ENCODE measurements around the gene ARHGEF16.

Gene ARHGEF16

GRCh38 chr1:3436901-3437300 lies 17.6 kb upstream of the ARHGEF16 start:
- TF ChIP-seq YY1 (IDR thresholded peaks at IDR 0.05; ENCODE audit: low read depth) (no peak), EGR1 (IDR thresholded peaks at IDR 0.05) (no peak), CEBPB (IDR thresholded peaks at IDR 0.05) (no peak), RAD21 (IDR thresholded peaks at IDR 0.05; ENCODE audit: low read depth) (no peak), MAX (IDR thresholded peaks at IDR 0.05) (no peak), CREB1 (IDR thresholded peaks at IDR 0.05; ENCODE audit: low read depth) (no peak), REST (IDR thresholded peaks at IDR 0.05; ENCODE audit: low read depth) (no peak), NFIC (IDR thresholded peaks at IDR 0.05) (no peak), FOXM1 (IDR thresholded peaks at IDR 0.05; ENCODE audit: borderline replicate concordance, low read depth) (no peak), ZBTB7A (IDR thresholded peaks at IDR 0.05; ENCODE audit: low read depth) (no peak), USF1 (IDR thresholded peaks at IDR 0.05) (no peak), TAF1 (IDR thresholded peaks at IDR 0.05; ENCODE audit: low read depth) (no peak), TEAD4 (IDR thresholded peaks at IDR 0.05) (no peak), TCF12 (IDR thresholded peaks at IDR 0.05; ENCODE audit: low read depth) (no peak), EP300 (IDR thresholded peaks at IDR 0.05; ENCODE audit: borderline replicate concordance) (no peak)

GRCh38 chr1:3438661-3439180 lies 15.7 kb upstream of the ARHGEF16 start:
- no peak for TF ChIP-seq YY1 (IDR thresholded peaks at IDR 0.05; ENCODE audit: low read depth)
- no peak for TF ChIP-seq USF1 (IDR thresholded peaks at IDR 0.05)
- TF ChIP-seq EGR1 (IDR thresholded peaks at IDR 0.05) = no peak
- TF ChIP-seq TEAD4 (IDR thresholded peaks at IDR 0.05) = no peak
- TF ChIP-seq TCF12 (IDR thresholded peaks at IDR 0.05; ENCODE audit: low read depth) = no peak
- TF ChIP-seq NFIC (IDR thresholded peaks at IDR 0.05) = no peak
- TF ChIP-seq REST (IDR thresholded peaks at IDR 0.05; ENCODE audit: low read depth) = no peak

- TF ChIP-seq USF1 (IDR thresholded peaks at IDR 0.05) = no peak
- no peak for TF ChIP-seq TAF1 (IDR thresholded peaks at IDR 0.05; ENCODE audit: low read depth)
- no peak for TF ChIP-seq YY1 (IDR thresholded peaks at IDR 0.05; ENCODE audit: low read depth)
These were observed 14.8 kb upstream of the ARHGEF16 start for GRCh38 chr1:3439346-3440299.

- TF ChIP-seq USF1 (IDR thresholded peaks at IDR 0.05) = no peak
- TF ChIP-seq YY1 (IDR thresholded peaks at IDR 0.05; ENCODE audit: low read depth) = no peak
- no peak for TF ChIP-seq CEBPB (IDR thresholded peaks at IDR 0.05)
- TF ChIP-seq TAF1 (IDR thresholded peaks at IDR 0.05; ENCODE audit: low read depth) = no peak
- no peak for TF ChIP-seq CREB1 (IDR thresholded peaks at IDR 0.05; ENCODE audit: low read depth)
- no peak for TF ChIP-seq TEAD4 (IDR thresholded peaks at IDR 0.05)
- no peak for TF ChIP-seq EGR1 (IDR thresholded peaks at IDR 0.05)
- TF ChIP-seq RAD21 (IDR thresholded peaks at IDR 0.05; ENCODE audit: low read depth) = no peak
- TF ChIP-seq EP300 (IDR thresholded peaks at IDR 0.05; ENCODE audit: borderline replicate concordance) = no peak
- no peak for TF ChIP-seq REST (IDR thresholded peaks at IDR 0.05; ENCODE audit: low read depth)
- TF ChIP-seq NFIC (IDR thresholded peaks at IDR 0.05) = no peak
- TF ChIP-seq TCF12 (IDR thresholded peaks at IDR 0.05; ENCODE audit: low read depth) = no peak
- TF ChIP-seq ZBTB7A (IDR thresholded peaks at IDR 0.05; ENCODE audit: low read depth) = no peak
These were observed 14.2 kb upstream of the ARHGEF16 start for GRCh38 chr1:3440300-3440681.

Data from Ishikawa (cell line).